ENCODE data around the gene IL17D. TPM values are rescaled to one million over a fixed set of nuclear protein-coding genes. Genes with fewer than 3 reads are reported as not detected.

The IL17D gene
- total and polyA plus RNA-seq, 10 of the 15 experiments (the other 5 are each of a cell fraction or from before 2014, with no cell fraction given): 0.03 to 1.6 (median 0.33) TPM

GRCh38 chr13:20700288-20700687 lies 3.2 kb upstream of the IL17D start:
- no peaks in the 10 kb centered on the region for H3K79me2 ChIP-seq (ENCODE audit: control insufficient read depth, insufficient read depth, low read length)
- intact Hi-C loops (cut with micrococcal nuclease; ENCODE audit: unreplicated experiment): loop anchor here (5.0 kb wide), 1 partner anchor 203 kb away; no protein-coding TSS in a partner anchor
- in situ Hi-C loops (cut with MboI): no loop called here
- POLR2A ChIA-PET: no interaction called here
- H3K27ac ChIP-seq (ENCODE audit: control insufficient read depth, insufficient read depth): no peak overlapping the region
- TF ChIP-seq ELK1 (IDR thresholded peaks at IDR 0.05; ENCODE audit: low read depth, low read length) (no peak), EP300 (IDR thresholded peaks at IDR 0.05; ENCODE audit: borderline replicate concordance in 1 of 2, control insufficient read depth in 1 of 2, low read depth in 2 of 2, low read length in 2 of 2) (no peak), EED (IDR thresholded peaks at IDR 0.05; ENCODE audit: low read depth) (no peak), BRCA1 (IDR thresholded peaks at IDR 0.05; ENCODE audit: low read depth, low read length) (no peak), FOXK2 (IDR thresholded peaks at IDR 0.05) (no peak), MYB (IDR thresholded peaks at IDR 0.05; ENCODE audit: borderline replicate concordance, low read depth, low read length) (no peak), POLR2AphosphoS2 (IDR thresholded peaks at IDR 0.05; ENCODE audit: low read depth, low read length) (no peak), ZNF592 (IDR thresholded peaks at IDR 0.05) (no peak), SMAD1 (IDR thresholded peaks at IDR 0.05; ENCODE audit: low read depth, partially characterized antibody) (no peak), WRNIP1 (IDR thresholded peaks at IDR 0.05; ENCODE audit: borderline replicate concordance, low read depth, low read length) (no peak), STAT3 (IDR thresholded peaks at IDR 0.05; ENCODE audit: low read depth, low read length) (no peak), RUNX3 (IDR thresholded peaks at IDR 0.05; ENCODE audit: low read length) (no peak), SMC3 (IDR thresholded peaks at IDR 0.05; ENCODE audit: borderline replicate concordance, low read length) (no peak)
- TF ChIP-seq, protein P1, sequence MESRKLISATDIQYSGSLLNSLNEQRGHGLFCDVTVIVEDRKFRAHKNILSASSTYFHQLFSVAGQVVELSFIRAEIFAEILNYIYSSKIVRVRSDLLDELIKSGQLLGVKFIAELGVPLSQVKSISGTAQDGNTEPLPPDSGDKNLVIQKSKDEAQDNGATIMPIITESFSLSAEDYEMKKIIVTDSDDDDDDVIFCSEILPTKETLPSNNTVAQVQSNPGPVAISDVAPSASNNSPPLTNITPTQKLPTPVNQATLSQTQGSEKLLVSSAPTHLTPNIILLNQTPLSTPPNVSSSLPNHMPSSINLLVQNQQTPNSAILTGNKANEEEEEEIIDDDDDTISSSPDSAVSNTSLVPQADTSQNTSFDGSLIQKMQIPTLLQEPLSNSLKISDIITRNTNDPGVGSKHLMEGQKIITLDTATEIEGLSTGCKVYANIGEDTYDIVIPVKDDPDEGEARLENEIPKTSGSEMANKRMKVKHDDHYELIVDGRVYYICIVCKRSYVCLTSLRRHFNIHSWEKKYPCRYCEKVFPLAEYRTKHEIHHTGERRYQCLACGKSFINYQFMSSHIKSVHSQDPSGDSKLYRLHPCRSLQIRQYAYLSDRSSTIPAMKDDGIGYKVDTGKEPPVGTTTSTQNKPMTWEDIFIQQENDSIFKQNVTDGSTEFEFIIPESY (IDR thresholded peaks at IDR 0.05): no peak
- H3K36me3 ChIP-seq (ENCODE audit: control insufficient read depth in 2 of 2, insufficient read depth in 2 of 2, low read length in 1 of 2): no peaks in the 10 kb centered on the region
- no peak overlapping the region for H3K4me2 ChIP-seq (ENCODE audit: control insufficient read depth, insufficient read depth)
- no TSS peak for BruUV-seq (replicated peaks)
- H3K9me3 ChIP-seq (replicated peaks; ENCODE audit: control insufficient read depth, insufficient read depth, low read length): no peaks in the 10 kb centered on the region
- RAD21 ChIA-PET (ENCODE audit: unreplicated experiment): no interaction called here
- no peaks in the 10 kb centered on the region for H4K20me1 ChIP-seq (ENCODE audit: control insufficient read depth, insufficient read depth)
- H3K9ac ChIP-seq (ENCODE audit: control insufficient read depth, insufficient read depth, low read length): no peak overlapping the region
- peaks cover 6% of the 10 kb centered on the region for H3K4me1 ChIP-seq (ENCODE audit: control insufficient read depth, insufficient read depth, low read length)
- CTCF ChIA-PET: interaction anchor here (0.6 kb wide), 1 partner anchor 538 kb away, joined by 3 read pairs; no protein-coding TSS in a partner anchor
- DNase-seq (ENCODE audit: low read depth, low spot score) (no peak), FAIRE-seq (no peak), ATAC-seq (no peak)
- no peak overlapping the region for H2AFZ ChIP-seq (ENCODE audit: control insufficient read depth, low read depth, low read length)
- WGBS (ENCODE audit: insufficient coverage, insufficient replicate concordance, low lambda C conversion rate, missing lambda C conversion rate): 78% methylated on average over 6 of the region's 6 CpGs
- SMC1A ChIA-PET (ENCODE audit: uncharacterized antibody, unreplicated experiment): no interaction called here
- H3K4me3 ChIP-seq: no peak overlapping the region
- no peaks in the 10 kb centered on the region for H3K27me3 ChIP-seq (replicated peaks in 1 of 2; ENCODE audit: control insufficient read depth in 2 of 2, insufficient read depth in 2 of 2, low read length in 1 of 2)
